GM06990 (cell line): Measurements from ENCODE around the gene PHF21A.

ENCODE experiments used
- DNase-seq: peaks from one replicate; pipeline ENCODE4 v3.0.0-alpha.2; 2011; ENCODE audit not compliant: insufficient read length; ENCODE audit errors: extremely low read depth
- H3K27me3 ChIP-seq: replicated peaks from 2 replicates; pipeline ENCODE4 v1.6.0; 2011; ENCODE audit warnings: low read length; ENCODE audit not compliant: control insufficient read depth, insufficient read depth
- H3K36me3 ChIP-seq: 2 replicates; pipeline ENCODE4 v1.5.1; 2011; ENCODE audit warnings: low read length; ENCODE audit not compliant: control insufficient read depth, insufficient read depth
- H3K4me3 ChIP-seq: replicated peaks from 2 replicates; pipeline ENCODE4 v1.5.1; 2011; ENCODE audit warnings: low read depth, mild to moderate bottlenecking, control low read depth, low read length
- CTCF ChIP-seq: IDR thresholded peaks from 2 replicates; pipeline ENCODE4 v1.5.1; 2011; ENCODE audit warnings: low read length, control low read depth, mild to moderate bottlenecking, inconsistent platforms; ENCODE audit not compliant: insufficient read depth, poor library complexity, severe bottlenecking

The PHF21A gene

GRCh38 chr11:46121301-46121723 lies at the start of gene PHF21A:
Gene PHF21A, minus strand, starts transcription at chr11:46121454. Its CDS starts 37,235 bp downstream, at chr11:46084219.
- peak; percentile 95 for DNase-seq
- TF ChIP-seq CTCF: no peak
- Histone ChIP-seq H3K36me3 (no peaks in the 10 kb centered on the region), H3K4me3 (peak within 1 kb of the TSS; percentile 87), H3K27me3 (no peaks in the 10 kb centered on the region)

GRCh38 chr11:46170797-46171196 lies 49.5 kb upstream of the PHF21A start:
- no peaks in the 10 kb centered on the region for H3K27me3 ChIP-seq
- no peak for DNase-seq
- H3K36me3 ChIP-seq: no peaks in the 10 kb centered on the region
- no peak overlapping the region for H3K4me3 ChIP-seq
- no peak for TF ChIP-seq CTCF

- DNase-seq: no peak
These were observed 41.4 kb upstream of the PHF21A start for GRCh38 chr11:46162700-46163099.

GRCh38 chr11:46161201-46161600 lies 39.9 kb upstream of the PHF21A start:
- no peak for DNase-seq
- H3K36me3 ChIP-seq: no peaks in the 10 kb centered on the region
- no peak for TF ChIP-seq CTCF
- H3K27me3 ChIP-seq: no peaks in the 10 kb centered on the region
- no peak overlapping the region for H3K4me3 ChIP-seq

More at GRCh38 chr11:46162700-46163099, 41.4 kb upstream of the PHF21A start:
- no peak overlapping the region for H3K4me3 ChIP-seq
- no peaks in the 10 kb centered on the region for H3K36me3 ChIP-seq
- no peaks in the 10 kb centered on the region for H3K27me3 ChIP-seq
- TF ChIP-seq CTCF: no peak

GRCh38 chr11:46160100-46160499 lies 38.8 kb upstream of the PHF21A start:
- TF ChIP-seq CTCF: no peak
- Histone ChIP-seq H3K27me3 (no peaks in the 10 kb centered on the region), H3K36me3 (no peaks in the 10 kb centered on the region), H3K4me3 (no peak overlapping the region)
- no peak for DNase-seq

GRCh38 chr11:46159680-46160079 lies 38.4 kb upstream of the PHF21A start:
- no peak for TF ChIP-seq CTCF
- Histone ChIP-seq H3K27me3 (no peaks in the 10 kb centered on the region), H3K4me3 (no peak overlapping the region), H3K36me3 (no peaks in the 10 kb centered on the region)
- no peak for DNase-seq
